K562 (cell line): ENCODE data around the gene CHORDC1. TPM values are rescaled to one million over a fixed set of nuclear protein-coding genes. Genes with fewer than 3 reads are reported as not detected.

Source experiments
- ATAC-seq: fragments of 200-7000 bp; cut with Tn5 transposase; 3 replicates; pipeline ENCODE4 v1.9.1; 2020; ENCODE audit warnings: moderate library complexity
- BruUV-seq: library from RNA; stranded (reverse); fragments of 400-500 nt; replicated peaks from 2 replicates; lab custom pipeline; 2021; lab: Mats Ljungman, UMichigan
- CTCF ChIA-PET: fragments of 300-600 bp; formaldehyde crosslinking; extraction: SDS; loops from one replicate; lab custom pipeline; 2021; ENCODE audit warnings: low intra/inter-chr PET ratio; lab: Yijun Ruan, JAX
- POLR2A ChIA-PET: fragments of 300-600, 350-650 bp; sonication (Branson Sonifier 250); formaldehyde crosslinking; extraction: SDS; loops from one replicate; lab custom pipeline; 2021; ENCODE audit warnings: antibody characterized with exemption, inconsistent platforms; lab: Yijun Ruan, JAX
- DNase-seq, 4 experiments: peaks; one replicate each; pipeline versions ENCODE4 v3.0.0 to v3.0.0-alpha.2; 2011 to 2018; ENCODE audit warnings: low spot score in 3 of 4, mixed read lengths in 3 of 4; ENCODE audit errors: extremely low read depth in 1 of 4
- FAIRE-seq: peaks from 2 replicates; lab custom pipeline; 2011; peaks lifted over from hg19 to GRCh38; lab: Jason Lieb, UNC
- H2AFZ ChIP-seq: 2 replicates; pipeline ENCODE4 v1.6.0; 2011; ENCODE audit warnings: low read depth, low read length, control low read depth, inconsistent platforms
- H3K27ac ChIP-seq: fragments of 200-600 bp; 3 replicates; pipeline ENCODE4 v1.8.0; 2011; ENCODE audit warnings: low read depth, mild to moderate bottlenecking, control low read depth, inconsistent platforms, low read length, moderate library complexity, mixed read lengths; ENCODE audit errors: extremely low read depth
- H3K27me3 ChIP-seq, 2 experiments: fragments of 300-600 bp in 1 of 2; 2 replicates in 1 of 2; 3 replicates in 1 of 2; pipeline versions ENCODE4 v1.6.0 to v1.8.0; 2011; ENCODE audit warnings: inconsistent platforms in 2 of 2, low read length in 2 of 2, mild to moderate bottlenecking in 1 of 2, mixed read lengths in 1 of 2, moderate library complexity in 1 of 2; ENCODE audit not compliant: control insufficient read depth in 2 of 2, insufficient read depth in 2 of 2
- H3K36me3 ChIP-seq: fragments of 300-600 bp; 3 replicates; pipeline ENCODE4 v1.8.0; 2011; ENCODE audit warnings: mild to moderate bottlenecking, low read length, inconsistent platforms; ENCODE audit not compliant: control insufficient read depth, insufficient read depth
- H3K4me1 ChIP-seq, 2 experiments: fragments of 200-600 bp in 1 of 2; replicated peaks in 1 of 2; 2 replicates in 1 of 2; 3 replicates in 1 of 2; pipeline versions ENCODE4 v1.5.1 to v1.8.0; 2011; ENCODE audit warnings: inconsistent platforms in 2 of 2, low read length in 2 of 2, mild to moderate bottlenecking in 1 of 2, mixed read lengths in 1 of 2, moderate library complexity in 1 of 2; ENCODE audit not compliant: control insufficient read depth in 2 of 2, insufficient read depth in 2 of 2
- H3K4me2 ChIP-seq: 2 replicates; pipeline ENCODE4 v1.6.1; 2011; ENCODE audit warnings: low read length, control low read depth, inconsistent platforms, mixed read lengths; ENCODE audit not compliant: insufficient read depth
- H3K4me3 ChIP-seq: fragments of 200-600 bp; sonication (generic), shearing (Covaris generic); 2 replicates; pipeline ENCODE4 v1.5.1; 2016; ENCODE audit warnings: control low read depth, inconsistent platforms
- H3K79me2 ChIP-seq: fragments of 200-600 bp; 3 replicates; pipeline ENCODE4 v1.8.0; 2011; ENCODE audit warnings: low read length, inconsistent platforms; ENCODE audit not compliant: control insufficient read depth, insufficient read depth
- H3K9ac ChIP-seq, 2 experiments: 2 replicates each; pipeline versions ENCODE4 v1.6.0 to v1.6.1; 2011; ENCODE audit warnings: low read depth in 2 of 2, low read length in 2 of 2, control low read depth in 1 of 2, inconsistent platforms in 1 of 2, mild to moderate bottlenecking in 1 of 2, mixed read lengths in 1 of 2; ENCODE audit not compliant: insufficient read depth in 1 of 2
- H3K9me1 ChIP-seq: one replicate; pipeline ENCODE4 v1.6.0; 2011; ENCODE audit warnings: inconsistent platforms, mild to moderate bottlenecking, low read length, moderate library complexity; ENCODE audit not compliant: control insufficient read depth, insufficient read depth
- H3K9me3 ChIP-seq: replicated peaks from 2 replicates; pipeline ENCODE4 v1.5.1; 2011; ENCODE audit warnings: low read depth, low read length, inconsistent platforms; ENCODE audit not compliant: control insufficient read depth, insufficient read depth
- H4K20me1 ChIP-seq: replicated peaks from 2 replicates; pipeline ENCODE4 v1.6.1; 2011; ENCODE audit warnings: low read length, inconsistent platforms, mixed read lengths; ENCODE audit not compliant: control insufficient read depth, insufficient read depth
- BCL6 ChIP-seq: fragments of 250-450 bp; sonication (Bioruptor Pico); IDR thresholded peaks from 2 replicates; pipeline ENCODE4 v1.4.0; 2020
- EHMT2 ChIP-seq: fragments of 450-650 bp; IDR thresholded peaks from 2 replicates; pipeline ENCODE4 v1.6.1; 2018; ENCODE audit warnings: antibody characterized with exemption
- KDM5B ChIP-seq: fragments of 200-600 bp; sonication (generic); IDR thresholded peaks from 2 replicates; pipeline ENCODE4 v1.6.1; 2012; ENCODE audit warnings: low read depth, mild to moderate bottlenecking, moderate library complexity, low read length, control low read depth, inconsistent platforms; ENCODE audit not compliant: insufficient replicate concordance
- PRPF4 ChIP-seq: fragments of 200-400 bp; formaldehyde crosslinking; IDR thresholded peaks from one replicate; pipeline ENCODE4 v1.6.1; 2017; ENCODE audit warnings: low read length, low read depth, mild to moderate bottlenecking; ENCODE audit not compliant: insufficient read depth, poor library complexity, severe bottlenecking
- RBM15 ChIP-seq: fragments of 200-400 bp; formaldehyde crosslinking; IDR thresholded peaks from 2 replicates; pipeline ENCODE4 v1.6.1; 2018; ENCODE audit warnings: mild to moderate bottlenecking, low read length, moderate library complexity; ENCODE audit not compliant: insufficient read depth
- RFX1 ChIP-seq: fragments of 450-650 bp; IDR thresholded peaks from 2 replicates; pipeline ENCODE4 v1.6.1; 2016; ENCODE audit warnings: mild to moderate bottlenecking, moderate library complexity
- SMARCA4 ChIP-seq: fragments of 450-650 bp; IDR thresholded peaks from 2 replicates; pipeline ENCODE4 v1.6.1; 2016
- ZNF589 ChIP-seq: fragments of 200-800 bp; sonication (Bioruptor generic); IDR thresholded peaks from 2 replicates; pipeline ENCODE4 v1.6.1; 2016; ENCODE audit warnings: low read depth, missing genetic modification characterization, missing compliant biosample characterization
- WGBS: fragments of 100-300 bp; shearing (Covaris generic); methylation state at CpG from one replicate; pipeline ENCODE4 v1.1.6; 2016; ENCODE audit warnings: low coverage, mixed read lengths; ENCODE audit not compliant: insufficient coverage; ENCODE audit errors: missing lambda C conversion rate; 5-methylcytosine and 5-hydroxymethylcytosine counted together
- in situ Hi-C: fragments of 300-500 bp; cut with MboI; formaldehyde crosslinking; loops from 4 replicates; pipeline ENCODE4 v1.15.0; 2018; ENCODE audit warnings: inconsistent platforms, mixed read lengths
- intact Hi-C: fragments of 100-400 bp; cut with micrococcal nuclease; formaldehyde crosslinking; loops from 2 replicates; pipeline ENCODE4 v1.14.2; 2022
- polyA plus RNA-seq, 8 experiments: library from polyadenylated mRNA; depleted of rRNA in 4 of 8; stranded (reverse) in 5 of 8; unstranded in 3 of 8; fragments of >200 nt; fragmentation: Nextera tagmentation in 2 of 8; fragmentation: Illumina TruSeq in 1 of 8; extraction: Ambion mirVana in 2 of 8; extraction: Trizol in 1 of 8; gene quantifications; 2 replicates each; pipeline versions ENCODE4 v1.2.1 to v1.2.3, GENCODE V29; 2011 to 2014; ENCODE audit warnings: inconsistent platforms in 1 of 8, missing spikeins in 1 of 8
- total RNA-seq, 7 experiments: library from RNA; depleted of rRNA in 6 of 7; stranded (reverse); fragments of >200 nt in 6 of 7; fragmentation: Illumina TruSeq in 2 of 7; extraction: Trizol in 2 of 7; gene quantifications; 2 replicates each; pipeline versions ENCODE4 v1.2.1 to v1.2.3, GENCODE V29; 2011 to 2021; ENCODE audit warnings: low replicate concordance in 1 of 7
- TF ChIP-seq, protein P1 (sequence below), 3 experiments: fragments of 200-800 bp in 1 of 3; sonication (Bioruptor generic) in 1 of 3; sonication (generic) in 1 of 3; formaldehyde crosslinking in 1 of 3; IDR thresholded peaks; 2 replicates each; pipeline versions ENCODE4 v1.6.1 to v1.8.0; 2016 to 2022; ENCODE audit warnings: mild to moderate bottlenecking in 2 of 3, missing compliant biosample characterization in 2 of 3, missing genetic modification characterization in 2 of 3, missing genetic modification reagents in 1 of 3
- TF ChIP-seq, protein P2 (sequence below): sonication (generic); formaldehyde crosslinking; IDR thresholded peaks from 2 replicates; pipeline ENCODE4 v1.8.0; 2022; ENCODE audit warnings: missing genetic modification reagents, mild to moderate bottlenecking, borderline replicate concordance
- TF ChIP-seq, protein P3 (sequence below): fragments of 250-450 bp; sonication (Bioruptor Pico); IDR thresholded peaks from 2 replicates; pipeline ENCODE4 v1.5.0; 2021; ENCODE audit warnings: mild to moderate bottlenecking, borderline replicate concordance

Gene CHORDC1
- total and polyA plus RNA-seq, 9 of the 15 experiments (the other 6 are each of a cell fraction or from before 2014, with no cell fraction given) = 68.7 to 148 (median 112) TPM

DNA sequence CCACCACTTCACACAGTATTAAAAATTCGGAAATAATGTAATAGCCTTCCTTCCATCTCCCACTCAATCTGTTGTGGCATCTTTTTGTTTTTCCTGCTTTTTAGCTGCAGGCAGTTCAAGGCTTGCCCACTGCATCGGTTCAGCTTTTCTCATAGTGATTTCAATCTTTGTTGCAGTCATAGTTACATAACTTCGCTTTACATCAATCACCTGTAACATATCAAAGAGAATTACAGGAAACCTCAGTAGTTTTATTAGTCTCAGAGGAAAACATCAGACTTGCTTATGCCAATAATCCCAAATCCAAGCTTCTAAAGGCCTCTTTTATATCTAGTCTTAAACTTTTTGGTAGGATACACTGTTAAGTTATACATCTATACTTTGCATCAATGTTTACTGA lies 20.5 kb downstream of the CHORDC1 start:
- Histone ChIP-seq H3K9ac (no peak overlapping the region), H2AFZ (no peak overlapping the region), H3K27me3 (no peaks in the 10 kb centered on the region), H3K4me3 (no peak overlapping the region), H3K36me3 (peaks cover 90% of the 10 kb centered on the region), H3K4me1 (no peaks in the 10 kb centered on the region), H3K4me2 (no peak overlapping the region), H3K9me3 (no peaks in the 10 kb centered on the region), H4K20me1 (no peaks in the 10 kb centered on the region), H3K27ac (no peak overlapping the region), H3K9me1 (no peaks in the 10 kb centered on the region), H3K79me2 (no peaks in the 10 kb centered on the region)
- intact Hi-C loops (no loop called here), in situ Hi-C loops (no loop called here)
- no TSS peak for BruUV-seq
- CTCF ChIA-PET = no interaction called here
- ATAC-seq (no peak), FAIRE-seq (no peak), DNase-seq (no peak)
- WGBS = 91% methylated on average over 2 of the region's 3 CpGs
- POLR2A ChIA-PET = no interaction called here
- TF ChIP-seq PRPF4 = no peak
- no peak for TF ChIP-seq RFX1
- TF ChIP-seq ZNF589 (CRISPR knock-in tag) = no peak
- TF ChIP-seq RBM15 = no peak
- TF ChIP-seq, all 486 proteins: peak for 0

DNA sequence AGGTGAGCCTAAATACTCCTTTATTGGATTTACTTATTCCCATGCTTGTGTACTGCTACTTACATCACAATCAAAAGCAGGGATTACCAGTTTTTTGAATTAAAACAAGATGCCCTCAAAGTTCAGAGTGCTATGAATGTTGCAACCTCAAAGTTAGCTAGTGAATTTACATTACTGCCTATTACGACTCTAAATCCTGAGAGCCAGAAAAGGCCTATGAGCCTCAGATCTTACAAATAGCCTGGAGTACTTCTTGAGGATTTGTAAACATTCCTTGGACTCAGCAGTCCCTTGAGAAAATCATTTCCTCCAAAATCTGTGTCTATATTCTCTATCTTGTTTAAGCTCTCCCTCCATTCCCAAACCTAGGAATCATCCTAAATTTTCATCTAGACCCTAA lies 25.5 kb downstream of the CHORDC1 start:
- Histone ChIP-seq H3K9me1 (no peaks in the 10 kb centered on the region), H3K36me3 (peaks cover 64% of the 10 kb centered on the region), H3K9ac (no peak overlapping the region), H2AFZ (no peak overlapping the region), H3K4me3 (no peak overlapping the region), H3K27ac (no peak overlapping the region), H3K79me2 (no peaks in the 10 kb centered on the region), H3K9me3 (no peaks in the 10 kb centered on the region), H3K4me2 (no peak overlapping the region), H3K27me3 (no peaks in the 10 kb centered on the region), H3K4me1 (no peaks in the 10 kb centered on the region), H4K20me1 (no peaks in the 10 kb centered on the region)
- ATAC-seq (no peak), DNase-seq (no peak), FAIRE-seq (no peak)
- ChIA-PET POLR2A (interaction anchor here (0.6 kb wide), 1 partner anchor 50 kb away, joined by 4 read pairs; no protein-coding TSS in a partner anchor), CTCF (no interaction called here)
- in situ Hi-C loops = no loop called here
- 100% methylated on average over 1 of the region's 1 CpG for WGBS
- no TSS peak for BruUV-seq
- intact Hi-C loops = no loop called here
- TF ChIP-seq SMARCA4 = no peak
- no peak for TF ChIP-seq EHMT2
- TF ChIP-seq, protein P1, sequence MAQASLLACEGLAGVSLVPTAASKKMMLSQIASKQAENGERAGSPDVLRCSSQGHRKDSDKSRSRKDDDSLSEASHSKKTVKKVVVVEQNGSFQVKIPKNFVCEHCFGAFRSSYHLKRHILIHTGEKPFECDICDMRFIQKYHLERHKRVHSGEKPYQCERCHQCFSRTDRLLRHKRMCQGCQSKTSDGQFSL (CRISPR knock-in tag; IDR thresholded peaks at IDR 0.05) = no peak
- TF ChIP-seq, protein P1 (tag; IDR thresholded peaks at IDR 0.05) = no peak
- no peak for TF ChIP-seq BCL6 (CRISPR knock-in tag)
- TF ChIP-seq, protein P2, sequence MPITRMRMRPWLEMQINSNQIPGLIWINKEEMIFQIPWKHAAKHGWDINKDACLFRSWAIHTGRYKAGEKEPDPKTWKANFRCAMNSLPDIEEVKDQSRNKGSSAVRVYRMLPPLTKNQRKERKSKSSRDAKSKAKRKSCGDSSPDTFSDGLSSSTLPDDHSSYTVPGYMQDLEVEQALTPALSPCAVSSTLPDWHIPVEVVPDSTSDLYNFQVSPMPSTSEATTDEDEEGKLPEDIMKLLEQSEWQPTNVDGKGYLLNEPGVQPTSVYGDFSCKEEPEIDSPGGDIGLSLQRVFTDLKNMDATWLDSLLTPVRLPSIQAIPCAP (CRISPR knock-in tag) = no peak
- TF ChIP-seq, protein P3, sequence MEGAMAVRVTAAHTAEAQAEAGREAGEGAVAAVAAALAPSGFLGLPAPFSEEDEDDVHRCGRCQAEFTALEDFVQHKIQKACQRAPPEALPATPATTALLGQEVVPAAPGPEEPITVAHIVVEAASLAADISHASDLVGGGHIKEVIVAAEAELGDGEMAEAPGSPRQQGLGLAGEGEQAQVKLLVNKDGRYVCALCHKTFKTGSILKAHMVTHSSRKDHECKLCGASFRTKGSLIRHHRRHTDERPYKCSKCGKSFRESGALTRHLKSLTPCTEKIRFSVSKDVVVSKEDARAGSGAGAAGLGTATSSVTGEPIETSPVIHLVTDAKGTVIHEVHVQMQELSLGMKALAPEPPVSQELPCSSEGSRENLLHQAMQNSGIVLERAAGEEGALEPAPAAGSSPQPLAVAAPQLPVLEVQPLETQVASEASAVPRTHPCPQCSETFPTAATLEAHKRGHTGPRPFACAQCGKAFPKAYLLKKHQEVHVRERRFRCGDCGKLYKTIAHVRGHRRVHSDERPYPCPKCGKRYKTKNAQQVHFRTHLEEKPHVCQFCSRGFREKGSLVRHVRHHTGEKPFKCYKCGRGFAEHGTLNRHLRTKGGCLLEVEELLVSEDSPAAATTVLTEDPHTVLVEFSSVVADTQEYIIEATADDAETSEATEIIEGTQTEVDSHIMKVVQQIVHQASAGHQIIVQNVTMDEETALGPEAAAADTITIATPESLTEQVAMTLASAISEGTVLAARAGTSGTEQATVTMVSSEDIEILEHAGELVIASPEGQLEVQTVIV (CRISPR knock-in tag) = no peak
- TF ChIP-seq KDM5B = no peak
